GM12865 (cell line): ENCODE data around the gene ARL2BP.

ENCODE experiments used
- DNase-seq: peaks from one replicate; pipeline ENCODE4 v3.0.0; 2010; ENCODE audit warnings: low read depth
- H3K4me3 ChIP-seq: 2 replicates; pipeline ENCODE4 v1.5.1; 2011; ENCODE audit warnings: mild to moderate bottlenecking, low read depth, low read length, control low read depth
- TF ChIP-seq, protein P1 (sequence below): IDR thresholded peaks from 2 replicates; pipeline ENCODE4 v1.5.1; 2011; ENCODE audit warnings: low read length, control low read depth, low read depth, inconsistent platforms; ENCODE audit not compliant: insufficient read depth; ENCODE audit errors: missing control alignments

Gene ARL2BP

DNA sequence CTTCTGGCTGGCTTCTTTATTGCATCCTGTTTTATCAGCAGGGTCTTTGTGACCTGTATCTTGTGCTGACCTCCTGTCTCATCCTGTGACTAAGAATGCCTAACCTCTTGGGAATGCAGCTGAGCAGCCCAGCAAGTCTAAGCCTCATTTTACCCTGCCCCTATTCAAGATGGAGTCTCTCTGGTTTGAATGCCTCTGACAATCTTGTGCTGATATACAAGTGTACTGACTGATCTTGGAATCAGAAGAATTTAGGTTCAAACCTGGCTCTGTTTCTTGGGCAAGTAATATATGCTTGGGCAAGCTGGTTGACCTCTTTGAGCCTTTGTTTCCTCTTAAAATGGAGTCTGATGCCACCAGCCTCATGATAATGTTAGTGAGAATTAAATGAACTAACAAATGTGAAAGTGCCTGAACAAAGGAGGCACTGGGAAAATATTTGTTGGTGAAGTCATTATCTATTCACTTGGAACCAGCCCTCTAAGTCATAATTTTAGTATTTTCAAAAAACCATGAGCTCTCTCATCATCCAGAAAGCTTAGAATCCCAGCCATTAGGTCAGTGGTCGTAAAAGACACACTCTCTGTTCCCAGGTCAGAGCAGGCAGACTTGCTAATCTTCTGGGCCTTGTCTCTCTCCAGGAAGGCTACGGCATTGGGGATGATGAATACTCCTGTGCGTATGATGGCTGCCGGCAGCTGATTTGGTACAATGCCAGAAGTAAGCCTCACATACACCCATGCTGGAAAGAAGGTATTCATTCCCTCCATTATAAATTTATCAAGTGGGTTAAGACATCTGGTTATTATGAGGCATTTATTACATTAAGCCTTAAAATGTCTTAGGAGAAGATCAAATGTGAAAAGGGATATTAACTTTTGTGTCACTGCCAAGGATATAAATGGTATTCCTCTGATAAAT is 18.1 kb upstream of the ARL2BP start:
- no peak for DNase-seq
- TF ChIP-seq, protein P1, sequence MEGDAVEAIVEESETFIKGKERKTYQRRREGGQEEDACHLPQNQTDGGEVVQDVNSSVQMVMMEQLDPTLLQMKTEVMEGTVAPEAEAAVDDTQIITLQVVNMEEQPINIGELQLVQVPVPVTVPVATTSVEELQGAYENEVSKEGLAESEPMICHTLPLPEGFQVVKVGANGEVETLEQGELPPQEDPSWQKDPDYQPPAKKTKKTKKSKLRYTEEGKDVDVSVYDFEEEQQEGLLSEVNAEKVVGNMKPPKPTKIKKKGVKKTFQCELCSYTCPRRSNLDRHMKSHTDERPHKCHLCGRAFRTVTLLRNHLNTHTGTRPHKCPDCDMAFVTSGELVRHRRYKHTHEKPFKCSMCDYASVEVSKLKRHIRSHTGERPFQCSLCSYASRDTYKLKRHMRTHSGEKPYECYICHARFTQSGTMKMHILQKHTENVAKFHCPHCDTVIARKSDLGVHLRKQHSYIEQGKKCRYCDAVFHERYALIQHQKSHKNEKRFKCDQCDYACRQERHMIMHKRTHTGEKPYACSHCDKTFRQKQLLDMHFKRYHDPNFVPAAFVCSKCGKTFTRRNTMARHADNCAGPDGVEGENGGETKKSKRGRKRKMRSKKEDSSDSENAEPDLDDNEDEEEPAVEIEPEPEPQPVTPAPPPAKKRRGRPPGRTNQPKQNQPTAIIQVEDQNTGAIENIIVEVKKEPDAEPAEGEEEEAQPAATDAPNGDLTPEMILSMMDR, result no peak

DNA sequence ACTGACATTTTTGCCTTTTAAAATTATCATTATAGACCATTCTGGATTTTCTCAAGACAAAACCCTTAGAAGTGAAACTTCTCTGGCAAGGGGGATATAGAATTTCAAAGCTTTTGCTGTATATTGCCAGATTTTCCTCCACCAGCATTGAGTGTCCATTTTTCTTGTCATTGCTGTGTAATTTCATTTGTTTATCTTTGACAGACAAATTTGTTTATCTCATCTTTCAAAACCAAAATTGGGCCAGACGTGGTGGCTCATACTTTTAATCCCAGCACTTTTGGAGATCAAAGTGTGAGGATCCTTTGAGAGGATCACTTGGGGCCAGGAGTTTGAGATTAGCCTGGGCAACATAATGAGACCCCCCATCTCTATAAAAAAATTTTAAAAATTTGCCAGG is 16.0 kb upstream of the ARL2BP start:
- H3K4me3 ChIP-seq, result no peak overlapping the region
- TF ChIP-seq, protein P1, result no peak
- no peak for DNase-seq

More for the DNA sequence above, 18.1 kb upstream of the ARL2BP start:
- H3K4me3 ChIP-seq, result no peak overlapping the region

DNA sequence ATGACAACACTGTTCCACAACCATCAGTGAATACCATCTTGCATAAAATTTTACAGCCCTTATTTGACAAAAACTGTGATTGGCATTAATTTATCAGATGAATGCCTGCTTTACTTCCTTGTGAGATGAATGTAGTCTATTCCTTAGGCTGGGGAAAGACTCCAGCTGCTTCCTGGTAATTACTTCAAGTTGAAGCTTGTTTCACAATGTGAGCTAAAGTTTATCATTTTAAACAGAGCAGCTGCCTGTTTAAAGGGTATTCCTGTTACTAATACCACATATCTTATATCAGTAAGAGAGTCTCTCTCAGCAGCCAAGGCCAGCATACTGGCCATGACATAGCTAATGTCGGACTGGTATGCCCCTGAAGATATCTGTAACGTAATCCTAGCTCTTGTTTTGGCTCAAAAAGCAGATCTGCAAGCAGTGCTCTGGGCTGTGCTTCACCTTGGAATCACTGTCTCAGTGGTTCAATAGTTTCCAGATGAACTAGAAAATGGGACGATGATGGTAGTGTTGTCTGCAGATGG is 13.2 kb upstream of the ARL2BP start:
- no peak overlapping the region for H3K4me3 ChIP-seq
- DNase-seq, result no peak
- TF ChIP-seq, protein P1, result no peak

DNA sequence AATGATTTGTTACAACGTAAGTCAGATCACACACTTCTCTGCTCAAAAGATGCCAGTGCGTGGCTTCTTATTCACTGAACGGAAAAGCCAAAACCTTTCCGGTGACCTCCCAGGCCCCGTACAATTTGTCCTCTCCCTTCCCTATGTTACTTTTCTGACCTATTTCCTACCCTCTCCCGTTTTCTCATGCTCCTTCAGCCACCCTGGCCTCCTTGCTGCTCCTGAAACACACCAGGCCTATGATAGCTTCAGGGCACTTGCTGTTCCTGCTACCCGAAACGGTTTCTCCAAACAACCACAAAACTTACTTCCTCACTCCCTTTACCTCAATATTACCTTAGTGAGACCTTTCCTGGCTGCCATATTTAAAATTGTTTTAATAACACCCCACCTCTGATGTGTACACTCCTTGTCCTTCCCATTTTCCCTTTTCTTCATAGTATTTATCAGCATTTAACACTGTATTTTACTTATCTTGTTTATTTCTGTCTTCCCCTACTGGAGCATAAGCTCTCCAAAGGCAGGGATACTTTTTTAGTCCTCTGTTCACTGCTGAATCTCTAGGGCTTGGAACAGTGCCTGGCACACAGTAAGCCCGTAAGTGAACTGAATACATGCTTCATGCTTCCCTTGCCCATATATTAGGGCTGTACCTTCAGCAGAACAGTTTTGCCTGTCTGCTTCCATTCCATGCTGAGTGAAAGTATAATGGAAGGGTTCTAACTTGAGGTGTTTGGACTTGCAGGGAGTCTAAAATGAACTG is 10.9 kb upstream of the ARL2BP start:
- DNase-seq, result no peak
- TF ChIP-seq, protein P1, result no peak
- no peak overlapping the region for H3K4me3 ChIP-seq

DNA sequence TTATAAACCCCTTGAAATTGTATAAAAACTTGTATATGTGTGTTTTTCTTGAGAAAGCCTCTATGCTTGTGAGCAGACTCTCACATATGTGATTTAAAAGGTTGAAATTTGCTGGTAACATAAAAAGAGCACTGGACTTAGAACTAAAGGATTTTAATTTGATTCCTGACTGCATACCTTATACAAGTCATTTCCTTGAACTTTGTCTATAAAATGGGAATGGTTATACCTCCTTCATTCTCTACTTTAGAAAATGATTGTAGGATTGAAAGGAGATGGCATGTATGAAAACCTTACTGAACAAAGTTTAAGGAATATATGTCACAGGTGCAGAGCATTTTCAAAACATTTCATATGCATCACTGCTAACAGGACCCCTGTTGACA is 10.4 kb upstream of the ARL2BP start:
- DNase-seq, result no peak
- no peak overlapping the region for H3K4me3 ChIP-seq
- TF ChIP-seq, protein P1, result no peak

DNA sequence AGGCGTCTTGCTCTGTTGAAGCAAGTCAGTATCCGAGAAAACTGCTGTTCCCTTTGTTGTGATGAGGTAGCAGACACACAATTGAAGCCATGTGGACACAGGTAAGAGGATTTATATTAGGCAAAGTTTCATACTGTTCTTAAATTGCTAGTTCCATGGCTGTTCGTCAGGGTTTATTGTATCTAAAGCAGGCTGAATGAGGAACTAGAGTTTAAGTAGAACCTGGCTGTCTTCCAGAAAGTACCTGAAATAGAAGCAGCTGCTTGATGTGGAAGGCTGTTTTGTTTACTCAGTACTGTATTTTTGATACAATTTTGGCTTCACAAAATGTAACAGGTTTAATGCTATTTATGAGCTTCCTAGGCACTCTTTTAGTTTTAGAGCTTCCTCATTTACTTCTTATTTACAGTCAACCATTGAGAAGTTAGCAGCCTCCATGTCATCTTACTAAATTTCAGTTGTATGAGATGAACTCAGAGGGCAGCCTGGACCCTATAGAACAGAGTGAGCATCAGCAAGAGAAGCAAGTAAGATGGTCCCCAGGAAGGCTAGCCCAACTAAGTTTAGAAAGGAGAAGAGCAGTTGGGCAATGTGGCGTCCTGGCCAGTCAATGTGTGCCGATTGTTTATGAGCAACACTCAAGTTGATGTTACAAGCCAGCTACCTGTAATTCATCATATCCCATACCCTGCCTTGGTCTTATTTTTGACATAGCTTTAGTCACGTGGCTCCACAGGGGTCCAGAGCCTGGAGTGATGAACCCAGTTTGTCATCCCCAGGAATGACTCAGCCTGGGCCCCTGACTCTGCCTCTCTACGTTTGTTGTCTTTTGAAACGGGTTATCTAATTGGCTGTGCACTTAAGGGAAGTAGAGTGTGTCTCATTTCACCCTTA is 9.7 kb upstream of the ARL2BP start:
- no peak overlapping the region for H3K4me3 ChIP-seq
- TF ChIP-seq, protein P1, result no peak
- peak; percentile 44 for DNase-seq
